H9 (cell line): ENCODE measurements around the gene GCNT2. TPM values are rescaled to one million over a fixed set of nuclear protein-coding genes. Genes with fewer than 3 reads are reported as not detected.

Experiments used
- DNase-seq: peaks from one replicate; pipeline ENCODE4 v3.0.0-alpha.2; 2017
- H2AFZ ChIP-seq: one replicate; pipeline ENCODE4 v1.6.1; 2013; ENCODE audit warnings: mild to moderate bottlenecking, low read length, control low read depth, moderate library complexity
- H2AK5ac ChIP-seq: 2 replicates; pipeline ENCODE4 v1.6.1; 2013; ENCODE audit warnings: low read length, control low read depth, mixed read lengths; ENCODE audit not compliant: insufficient read length
- H2BK120ac ChIP-seq: one replicate; pipeline ENCODE4 v1.6.1; 2013; ENCODE audit warnings: low read depth, mild to moderate bottlenecking, low read length, control low read depth, inconsistent platforms; ENCODE audit not compliant: poor library complexity, severe bottlenecking
- H2BK12ac ChIP-seq: 2 replicates; pipeline ENCODE4 v1.6.1; 2013; ENCODE audit warnings: low read length, control low read depth, mixed read lengths, low read depth; ENCODE audit not compliant: insufficient read length
- H2BK15ac ChIP-seq: 2 replicates; pipeline ENCODE4 v1.6.1; 2013; ENCODE audit warnings: low read depth, low read length, control low read depth
- H2BK20ac ChIP-seq: one replicate; pipeline ENCODE4 v1.6.1; 2013; ENCODE audit warnings: low read depth, mild to moderate bottlenecking, low read length, control low read depth, inconsistent platforms; ENCODE audit not compliant: poor library complexity, severe bottlenecking
- H2BK5ac ChIP-seq: 2 replicates; pipeline ENCODE4 v1.6.1; 2013; ENCODE audit warnings: low read length, control low read depth, mixed read lengths; ENCODE audit not compliant: insufficient read length
- H3K14ac ChIP-seq: 2 replicates; pipeline ENCODE4 v1.6.1; 2013; ENCODE audit warnings: low read length, control low read depth; ENCODE audit not compliant: insufficient read depth
- H3K18ac ChIP-seq: 2 replicates; pipeline ENCODE4 v1.6.1; 2013; ENCODE audit warnings: low read depth, mild to moderate bottlenecking, mixed read lengths, low read length, control low read depth; ENCODE audit not compliant: insufficient read length
- H3K23ac ChIP-seq: 2 replicates; pipeline ENCODE4 v1.6.1; 2013; ENCODE audit warnings: low read length, control low read depth, mixed read lengths, low read depth; ENCODE audit not compliant: insufficient read length
- H3K23me2 ChIP-seq: 2 replicates; pipeline ENCODE4 v1.6.1; 2013; ENCODE audit warnings: low read depth, mild to moderate bottlenecking, mixed read lengths, low read length, control low read depth; ENCODE audit not compliant: insufficient read length, poor library complexity, severe bottlenecking
- H3K27ac ChIP-seq: 2 replicates; pipeline ENCODE4 v1.5.1; 2013; ENCODE audit warnings: low read length, control low read depth, mixed read lengths, low read depth; ENCODE audit not compliant: insufficient read length
- H3K27me3 ChIP-seq: 2 replicates; pipeline ENCODE4 v1.6.1; 2013; ENCODE audit warnings: low read length, control low read depth, inconsistent platforms; ENCODE audit not compliant: insufficient read depth
- H3K4ac ChIP-seq: 2 replicates; pipeline ENCODE4 v1.6.1; 2013; ENCODE audit warnings: low read depth, mild to moderate bottlenecking, control low read depth, inconsistent platforms, low read length, moderate library complexity
- H3K4me1 ChIP-seq: 2 replicates; pipeline ENCODE4 v1.6.1; 2013; ENCODE audit warnings: low read length, control low read depth, inconsistent platforms; ENCODE audit not compliant: insufficient read depth
- H3K4me2 ChIP-seq: 2 replicates; pipeline ENCODE4 v1.6.1; 2013; ENCODE audit warnings: low read length, control low read depth, mixed read lengths; ENCODE audit not compliant: insufficient read length, insufficient read depth
- H3K56ac ChIP-seq: 2 replicates; pipeline ENCODE4 v1.6.1; 2013; ENCODE audit warnings: low read depth, mild to moderate bottlenecking, mixed read lengths, low read length, control low read depth; ENCODE audit not compliant: insufficient read length
- H3K79me1 ChIP-seq: 2 replicates; pipeline ENCODE4 v1.6.1; 2013; ENCODE audit warnings: low read depth, mild to moderate bottlenecking, moderate library complexity, low read length, control low read depth, inconsistent platforms; ENCODE audit not compliant: insufficient read depth, poor library complexity, severe bottlenecking
- H3K79me2 ChIP-seq: 2 replicates; pipeline ENCODE4 v1.6.1; 2013; ENCODE audit warnings: low read length, control low read depth, inconsistent platforms; ENCODE audit not compliant: insufficient read depth
- H3K9ac ChIP-seq: 2 replicates; pipeline ENCODE4 v1.6.1; 2013; ENCODE audit warnings: low read length, control low read depth, mixed read lengths; ENCODE audit not compliant: insufficient read length; ENCODE audit errors: extremely low read depth
- H3K9me3 ChIP-seq: one replicate; pipeline ENCODE4 v1.6.1; 2013; ENCODE audit warnings: low read depth, low read length, inconsistent platforms; ENCODE audit not compliant: control insufficient read depth
- H3T11ph ChIP-seq: one replicate; pipeline ENCODE4 v1.6.1; 2013; ENCODE audit warnings: mild to moderate bottlenecking, low read length, control low read depth, inconsistent platforms
- H4K20me1 ChIP-seq: one replicate; pipeline ENCODE4 v1.6.1; 2013; ENCODE audit not compliant: control insufficient read depth, insufficient read length, insufficient read depth
- H4K5ac ChIP-seq: 2 replicates; pipeline ENCODE4 v1.6.1; 2013; ENCODE audit warnings: low read depth, mild to moderate bottlenecking, mixed read lengths, low read length, control low read depth; ENCODE audit not compliant: insufficient read length
- H4K8ac ChIP-seq: replicated peaks from 2 replicates; pipeline ENCODE4 v1.6.1; 2013; ENCODE audit warnings: low read length, control low read depth, mixed read lengths, low read depth; ENCODE audit not compliant: insufficient read length
- H4K91ac ChIP-seq: 2 replicates; pipeline ENCODE4 v1.6.1; 2013; ENCODE audit warnings: low read depth, mild to moderate bottlenecking, moderate library complexity, mixed read lengths, low read length, control low read depth; ENCODE audit not compliant: insufficient read length
- H3K27ac Mint-ChIP-seq, 3 experiments: 2 replicates in 2 of 3; 3 replicates in 1 of 3; pipeline ENCODE4 v1.8.0; 2020 to 2021; ENCODE audit warnings: mixed read lengths in 3 of 3, mild to moderate bottlenecking in 1 of 3, moderate library complexity in 1 of 3
- H3K27me3 Mint-ChIP-seq: 2 replicates; pipeline ENCODE4 v1.8.0; 2021; ENCODE audit warnings: low read depth, mild to moderate bottlenecking, moderate library complexity, mixed read lengths
- H3K36me3 Mint-ChIP-seq, 3 experiments: 2 replicates in 2 of 3; 3 replicates in 1 of 3; pipeline ENCODE4 v1.8.0; 2020 to 2021; ENCODE audit warnings: low read depth in 3 of 3, mixed read lengths in 3 of 3; ENCODE audit not compliant: insufficient read depth in 1 of 3
- H3K4me1 Mint-ChIP-seq, 2 experiments: 2 replicates each; pipeline ENCODE4 v1.8.0; 2020; ENCODE audit warnings: mixed read lengths in 2 of 2
- H3K4me3 Mint-ChIP-seq, 2 experiments: 2 replicates in 1 of 2; 3 replicates in 1 of 2; pipeline ENCODE4 v1.8.0; 2020 to 2021; ENCODE audit warnings: mild to moderate bottlenecking in 2 of 2, mixed read lengths in 2 of 2, moderate library complexity in 1 of 2
- H3K9me3 Mint-ChIP-seq, 2 experiments: 2 replicates in 1 of 2; 3 replicates in 1 of 2; pipeline ENCODE4 v1.8.0; 2020; ENCODE audit warnings: mild to moderate bottlenecking in 2 of 2, mixed read lengths in 2 of 2, moderate library complexity in 1 of 2
- WGBS: extraction: QIAGEN DNeasy Blood & Tissue Kit; methylation state at CpG from one replicate; pipeline ENCODE4 v1.1.7; 2013; ENCODE audit warnings: missing lambda C conversion rate, low lambda C conversion rate, mixed read lengths; ENCODE audit not compliant: insufficient read length; ENCODE audit errors: extremely low coverage; 5-methylcytosine and 5-hydroxymethylcytosine counted together
- total RNA-seq: library from RNA; stranded (reverse); gene quantifications from 2 replicates; pipeline ENCODE4 v1.2.1, GENCODE V29; 2021
- TF ChIP-seq, protein P1 (sequence below): fragments of 200-600 bp; sonication (generic); conservative IDR thresholded peaks from 3 replicates; pipeline ENCODE4 v1.8.0; 2021; ENCODE audit warnings: antibody characterized with exemption, mild to moderate bottlenecking

GCNT2 gene
- total RNA-seq, 1 experiment from 2014 or later = 41.7 TPM

DNA sequence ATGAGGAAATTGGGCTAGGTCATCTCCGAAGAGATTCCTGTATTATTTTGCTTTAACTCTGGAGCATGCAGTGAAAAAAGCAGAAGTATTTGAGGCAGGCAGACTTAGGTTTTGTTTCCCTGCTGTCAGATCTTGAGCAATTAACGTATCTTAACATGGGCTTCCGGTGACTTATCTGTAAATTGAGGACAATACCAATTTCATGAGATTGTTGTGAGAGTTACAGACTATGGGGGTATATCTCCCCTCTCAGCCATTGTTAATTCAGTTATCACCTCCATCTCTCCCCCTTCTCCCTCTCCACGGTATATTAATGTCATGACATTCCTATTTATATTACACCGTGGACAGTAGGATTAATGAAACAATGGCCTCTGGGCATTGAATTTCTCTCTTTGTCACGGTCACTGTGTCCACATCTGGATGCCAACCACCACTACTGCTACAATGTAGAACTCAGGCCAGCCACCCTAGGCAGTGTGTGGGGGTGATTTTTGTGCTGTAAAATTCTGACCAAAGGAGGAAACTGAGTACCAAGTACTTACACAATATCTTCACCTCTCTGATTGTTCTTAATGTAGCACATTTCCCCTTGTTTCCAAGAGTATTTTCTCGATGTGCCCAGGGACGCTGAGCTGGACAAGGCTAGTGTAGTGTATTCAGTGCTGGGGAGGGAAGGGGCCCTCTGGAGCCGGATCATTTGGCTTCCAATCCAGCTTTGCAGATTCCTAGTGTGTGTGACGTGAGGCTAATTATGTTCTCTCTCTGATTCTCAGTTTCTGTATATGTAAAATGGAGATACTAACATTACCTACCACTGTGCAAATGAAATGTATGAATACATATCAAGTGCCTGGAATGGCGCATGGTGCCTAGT lies 77.2 kb downstream of the GCNT2 start:
- peaks cover 29% of the 10 kb centered on the region; the same call in 1 of the 2 replicates for H3K79me2 ChIP-seq
- H4K5ac ChIP-seq = no peak overlapping the region
- no peaks in the 10 kb centered on the region for H3K27me3 ChIP-seq
- peaks cover 10% of the 10 kb centered on the region for H3K79me1 ChIP-seq
- no peak overlapping the region for H2BK15ac ChIP-seq
- Mint-ChIP-seq H3K4me1 (peaks cover 76% of the 10 kb centered on the region in 2 experiments), H3K27me3 (no peaks in the 10 kb centered on the region), H3K9me3 (no peaks in the 10 kb centered on the region), H3K4me3 (no peak overlapping the region), H3K27ac (peak overlapping the region; percentile 47 to 72 (median 62); a peak in 5 of 7 replicates), H3K36me3 (peaks cover 0 to 9% (median 6%) of the 10 kb centered on the region in 3 experiments; a peak in 3 of 7 replicates)
- H3K4me1 ChIP-seq = peaks cover 16% of the 10 kb centered on the region; the same call in 1 of the 2 replicates
- WGBS = no CpG with 5 or more reads among the region's 11 CpGs
- no peak overlapping the region for H3K14ac ChIP-seq
- TF ChIP-seq, protein P1, sequence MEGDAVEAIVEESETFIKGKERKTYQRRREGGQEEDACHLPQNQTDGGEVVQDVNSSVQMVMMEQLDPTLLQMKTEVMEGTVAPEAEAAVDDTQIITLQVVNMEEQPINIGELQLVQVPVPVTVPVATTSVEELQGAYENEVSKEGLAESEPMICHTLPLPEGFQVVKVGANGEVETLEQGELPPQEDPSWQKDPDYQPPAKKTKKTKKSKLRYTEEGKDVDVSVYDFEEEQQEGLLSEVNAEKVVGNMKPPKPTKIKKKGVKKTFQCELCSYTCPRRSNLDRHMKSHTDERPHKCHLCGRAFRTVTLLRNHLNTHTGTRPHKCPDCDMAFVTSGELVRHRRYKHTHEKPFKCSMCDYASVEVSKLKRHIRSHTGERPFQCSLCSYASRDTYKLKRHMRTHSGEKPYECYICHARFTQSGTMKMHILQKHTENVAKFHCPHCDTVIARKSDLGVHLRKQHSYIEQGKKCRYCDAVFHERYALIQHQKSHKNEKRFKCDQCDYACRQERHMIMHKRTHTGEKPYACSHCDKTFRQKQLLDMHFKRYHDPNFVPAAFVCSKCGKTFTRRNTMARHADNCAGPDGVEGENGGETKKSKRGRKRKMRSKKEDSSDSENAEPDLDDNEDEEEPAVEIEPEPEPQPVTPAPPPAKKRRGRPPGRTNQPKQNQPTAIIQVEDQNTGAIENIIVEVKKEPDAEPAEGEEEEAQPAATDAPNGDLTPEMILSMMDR = no peak
- no peak overlapping the region for H2BK20ac ChIP-seq
- H3K9me3 ChIP-seq = no peaks in the 10 kb centered on the region
- DNase-seq = no peak
- no peaks in the 10 kb centered on the region for H4K20me1 ChIP-seq
- H2AK5ac ChIP-seq = no peak overlapping the region
- H2AFZ ChIP-seq = no peak overlapping the region
- no peak overlapping the region for H3K18ac ChIP-seq
- H3K23ac ChIP-seq = no peak overlapping the region
- H2BK120ac ChIP-seq = no peak overlapping the region
- no peak overlapping the region for H3K9ac ChIP-seq
- H4K8ac ChIP-seq = no peak overlapping the region
- H3K4ac ChIP-seq = no peak overlapping the region
- no peak overlapping the region for H3T11ph ChIP-seq
- no peak overlapping the region for H3K4me2 ChIP-seq
- H4K91ac ChIP-seq = no peak overlapping the region
- no peak overlapping the region for H3K27ac ChIP-seq
- no peak overlapping the region for H3K56ac ChIP-seq
- H2BK5ac ChIP-seq = no peak overlapping the region
- H3K23me2 ChIP-seq = no peaks in the 10 kb centered on the region
- no peak overlapping the region for H2BK12ac ChIP-seq
